Fibroblast of peridontal ligament (primary cell): Measurements from ENCODE around the gene APBB2.

Experiments used
- DNase-seq: peaks from one replicate; pipeline ENCODE4 v3.0.0-alpha.2; 2010; ENCODE audit errors: extremely low read depth

APBB2 gene

GRCh38 chr4:40978548-40978947 is 235.8 kb downstream of the APBB2 start:
- DNase-seq = peak; percentile 43

GRCh38 chr4:40976343-40976742 is 238.0 kb downstream of the APBB2 start:
- peak; percentile 82 for DNase-seq

- no peak for DNase-seq
These were observed 241.6 kb downstream of the APBB2 start for GRCh38 chr4:40972722-40973121.

GRCh38 chr4:40971338-40971737 is 243.0 kb downstream of the APBB2 start:
- no peak for DNase-seq

GRCh38 chr4:40969501-40969900 is 244.8 kb downstream of the APBB2 start:
- no peak for DNase-seq

- no peak for DNase-seq
These were observed 246.8 kb downstream of the APBB2 start for GRCh38 chr4:40967550-40967949.

- no peak for DNase-seq
These were observed 248.3 kb downstream of the APBB2 start for GRCh38 chr4:40966091-40966490.

GRCh38 chr4:40963897-40964478 is 250.4 kb downstream of the APBB2 start:
- no peak for DNase-seq

- no peak for DNase-seq
These were observed 251.7 kb downstream of the APBB2 start for GRCh38 chr4:40962551-40963180.

- no peak for DNase-seq
These were observed 253.4 kb downstream of the APBB2 start for GRCh38 chr4:40960941-40961340.

GRCh38 chr4:40957281-40957680 is 257.1 kb downstream of the APBB2 start:
- no peak for DNase-seq

GRCh38 chr4:40956721-40957255 is 257.6 kb downstream of the APBB2 start:
- DNase-seq = peak; percentile 67

GRCh38 chr4:40954088-40954668 is 260.2 kb downstream of the APBB2 start:
- no peak for DNase-seq

- DNase-seq = no peak
These were observed 260.9 kb downstream of the APBB2 start for GRCh38 chr4:40953283-40954087.

- DNase-seq = no peak
These were observed 261.7 kb downstream of the APBB2 start for GRCh38 chr4:40952672-40953071.

GRCh38 chr4:40952217-40952616 is 262.1 kb downstream of the APBB2 start:
- no peak for DNase-seq

GRCh38 chr4:40951026-40951425 is 263.3 kb downstream of the APBB2 start:
- no peak for DNase-seq

- DNase-seq = no peak
These were observed 264.8 kb downstream of the APBB2 start for GRCh38 chr4:40949358-40950100.

- DNase-seq = peak; percentile 50
These were observed 266.3 kb downstream of the APBB2 start for GRCh38 chr4:40948014-40948413.

GRCh38 chr4:40946652-40947051 is 267.7 kb downstream of the APBB2 start:
- DNase-seq = no peak

- no peak for DNase-seq
These were observed 273.6 kb downstream of the APBB2 start for GRCh38 chr4:40940756-40941155.

GRCh38 chr4:40940317-40940741 is 274.0 kb downstream of the APBB2 start:
- peak; percentile 81 for DNase-seq
